ENCODE data around the gene DNAI7. TPM values are rescaled to one million over a fixed set of nuclear protein-coding genes. Genes with fewer than 3 reads are reported as not detected.

Gene DNAI7
- total RNA-seq, 1 experiment from 2014 or later: not detected

- Histone ChIP-seq H3K36me3 (ENCODE audit: low read depth, low read length) (no peaks in the 10 kb centered on the region), H3K9ac (ENCODE audit: low read length) (no peak overlapping the region), H3K27me3 (ENCODE audit: low read length) (peaks cover 17% of the 10 kb centered on the region; the same call in 1 of the 2 replicates), H3K9me2 (replicated peaks; ENCODE audit: low read length) (no peaks in the 10 kb centered on the region), H4K20me1 (ENCODE audit: low read length) (no peaks in the 10 kb centered on the region), H3F3A (ENCODE audit: low read length, unreplicated experiment) (no peaks in the 10 kb centered on the region), H3K4me3 (ENCODE audit: low read length) (no peak overlapping the region), H3K4me2 (ENCODE audit: low read length) (no peak overlapping the region), H3K4me1 (ENCODE audit: insufficient read depth, low read length) (no peaks in the 10 kb centered on the region), H3K79me2 (ENCODE audit: low read length) (no peaks in the 10 kb centered on the region), H3K27ac (ENCODE audit: low read length) (no peak overlapping the region), H2AFZ (ENCODE audit: low read length) (no peak overlapping the region), H3K9me3 (ENCODE audit: low read length) (no peaks in the 10 kb centered on the region)
- no peak for ATAC-seq
- POLR2A ChIA-PET (ENCODE audit: unreplicated experiment): no interaction called here
- DNase-seq: no peak
- BruUV-seq (replicated peaks): no TSS peak
- TF ChIP-seq, protein P1, sequence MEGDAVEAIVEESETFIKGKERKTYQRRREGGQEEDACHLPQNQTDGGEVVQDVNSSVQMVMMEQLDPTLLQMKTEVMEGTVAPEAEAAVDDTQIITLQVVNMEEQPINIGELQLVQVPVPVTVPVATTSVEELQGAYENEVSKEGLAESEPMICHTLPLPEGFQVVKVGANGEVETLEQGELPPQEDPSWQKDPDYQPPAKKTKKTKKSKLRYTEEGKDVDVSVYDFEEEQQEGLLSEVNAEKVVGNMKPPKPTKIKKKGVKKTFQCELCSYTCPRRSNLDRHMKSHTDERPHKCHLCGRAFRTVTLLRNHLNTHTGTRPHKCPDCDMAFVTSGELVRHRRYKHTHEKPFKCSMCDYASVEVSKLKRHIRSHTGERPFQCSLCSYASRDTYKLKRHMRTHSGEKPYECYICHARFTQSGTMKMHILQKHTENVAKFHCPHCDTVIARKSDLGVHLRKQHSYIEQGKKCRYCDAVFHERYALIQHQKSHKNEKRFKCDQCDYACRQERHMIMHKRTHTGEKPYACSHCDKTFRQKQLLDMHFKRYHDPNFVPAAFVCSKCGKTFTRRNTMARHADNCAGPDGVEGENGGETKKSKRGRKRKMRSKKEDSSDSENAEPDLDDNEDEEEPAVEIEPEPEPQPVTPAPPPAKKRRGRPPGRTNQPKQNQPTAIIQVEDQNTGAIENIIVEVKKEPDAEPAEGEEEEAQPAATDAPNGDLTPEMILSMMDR (conservative IDR thresholded peaks at IDR 0.05; ENCODE audit: low read depth, low read length): no peak
- TF ChIP-seq EZH2phosphoT487 (IDR thresholded peaks at IDR 0.05; ENCODE audit: borderline replicate concordance, low read length) (no peak), EZH2 (IDR thresholded peaks at IDR 0.05; ENCODE audit: low read length, unreplicated experiment) (no peak)
- CTCF ChIA-PET: no interaction called here
- intact Hi-C loops (cut with micrococcal nuclease): no loop called here
These were observed 93.9 kb downstream of the DNAI7 start for GRCh38 chr12:25101092-25101445.

DNA sequence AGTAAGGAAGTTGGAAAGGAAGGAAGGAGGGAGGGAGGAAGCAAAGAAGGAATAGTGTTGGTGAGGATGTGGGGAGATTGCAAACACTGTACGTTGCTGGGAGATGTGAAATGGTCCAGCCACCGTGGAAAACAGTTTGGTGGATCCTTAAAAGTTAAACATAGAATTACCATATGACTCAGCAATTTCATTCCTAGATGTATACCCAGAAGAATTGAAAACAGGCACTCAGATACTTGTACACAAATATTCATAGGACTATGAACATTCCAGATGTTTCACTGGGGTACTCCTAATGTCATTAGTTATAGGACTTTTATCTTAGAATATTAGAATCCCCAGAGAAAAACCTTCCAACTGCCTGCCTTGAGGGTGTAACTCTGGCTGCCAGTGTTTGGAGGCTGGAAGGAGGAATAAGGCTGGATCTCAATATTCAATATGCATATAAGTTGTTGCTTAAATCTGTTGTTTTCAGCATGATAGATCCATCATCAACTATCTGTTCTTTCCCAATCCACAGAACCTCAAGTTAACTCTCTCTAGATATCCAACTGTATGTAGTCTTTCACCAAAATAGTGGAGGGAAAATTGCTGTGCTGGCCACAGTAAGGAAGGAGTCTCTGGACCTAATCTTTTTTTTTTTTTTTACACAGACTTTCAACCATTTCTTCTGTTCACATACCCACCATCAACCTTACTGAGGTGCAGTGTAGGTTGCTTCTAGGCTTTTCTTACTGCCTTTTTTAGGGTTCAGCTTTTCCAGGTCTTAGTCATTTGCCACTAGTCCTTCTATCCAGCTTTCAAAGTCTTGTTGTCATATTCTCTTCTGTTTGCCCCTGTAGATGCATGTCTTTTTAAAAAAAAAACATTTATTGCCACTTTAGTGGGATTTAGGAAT is 94.5 kb downstream of the DNAI7 start:
- DNase-seq: no peak
- intact Hi-C loops (cut with micrococcal nuclease): no loop called here
- Histone ChIP-seq H3K9me2 (replicated peaks; ENCODE audit: low read length) (no peaks in the 10 kb centered on the region), H3K36me3 (ENCODE audit: low read depth, low read length) (no peaks in the 10 kb centered on the region), H3K27me3 (ENCODE audit: low read length) (peaks cover 13% of the 10 kb centered on the region; the same call in 1 of the 2 replicates), H3K4me3 (ENCODE audit: low read length) (no peak overlapping the region), H3F3A (ENCODE audit: low read length, unreplicated experiment) (no peaks in the 10 kb centered on the region), H3K79me2 (ENCODE audit: low read length) (no peaks in the 10 kb centered on the region), H3K9ac (ENCODE audit: low read length) (no peak overlapping the region), H3K4me1 (ENCODE audit: insufficient read depth, low read length) (no peaks in the 10 kb centered on the region), H4K20me1 (ENCODE audit: low read length) (no peaks in the 10 kb centered on the region), H3K4me2 (ENCODE audit: low read length) (no peak overlapping the region), H3K9me3 (ENCODE audit: low read length) (no peaks in the 10 kb centered on the region), H3K27ac (ENCODE audit: low read length) (no peak overlapping the region), H2AFZ (ENCODE audit: low read length) (no peak overlapping the region)
- POLR2A ChIA-PET (ENCODE audit: unreplicated experiment): no interaction called here
- no TSS peak for BruUV-seq (replicated peaks)
- ATAC-seq: no peak
- CTCF ChIA-PET: no interaction called here
- TF ChIP-seq, protein P1 (conservative IDR thresholded peaks at IDR 0.05; ENCODE audit: low read depth, low read length): no peak
- TF ChIP-seq EZH2phosphoT487 (IDR thresholded peaks at IDR 0.05; ENCODE audit: borderline replicate concordance, low read length) (no peak), EZH2 (IDR thresholded peaks at IDR 0.05; ENCODE audit: low read length, unreplicated experiment) (no peak)

- Histone ChIP-seq H3K36me3 (ENCODE audit: low read depth, low read length) (no peaks in the 10 kb centered on the region), H3K9ac (ENCODE audit: low read length) (no peak overlapping the region), H3K79me2 (ENCODE audit: low read length) (no peaks in the 10 kb centered on the region), H3K27ac (ENCODE audit: low read length) (no peak overlapping the region), H3F3A (ENCODE audit: low read length, unreplicated experiment) (no peaks in the 10 kb centered on the region), H4K20me1 (ENCODE audit: low read length) (no peaks in the 10 kb centered on the region), H3K4me3 (ENCODE audit: low read length) (no peak overlapping the region), H3K4me1 (ENCODE audit: insufficient read depth, low read length) (no peaks in the 10 kb centered on the region), H3K9me2 (replicated peaks; ENCODE audit: low read length) (no peaks in the 10 kb centered on the region), H2AFZ (ENCODE audit: low read length) (no peak overlapping the region), H3K9me3 (ENCODE audit: low read length) (no peaks in the 10 kb centered on the region), H3K4me2 (ENCODE audit: low read length) (no peak overlapping the region), H3K27me3 (ENCODE audit: low read length) (peaks cover 12% of the 10 kb centered on the region; the same call in 1 of the 2 replicates)
- ChIA-PET CTCF (no interaction called here), POLR2A (ENCODE audit: unreplicated experiment) (no interaction called here)
- no peak for DNase-seq
- intact Hi-C loops (cut with micrococcal nuclease): no loop called here
- TF ChIP-seq EZH2 (IDR thresholded peaks at IDR 0.05; ENCODE audit: low read length, unreplicated experiment) (no peak), EZH2phosphoT487 (IDR thresholded peaks at IDR 0.05; ENCODE audit: borderline replicate concordance, low read length) (no peak)
- TF ChIP-seq, protein P1 (conservative IDR thresholded peaks at IDR 0.05; ENCODE audit: low read depth, low read length): no peak
- no peak for ATAC-seq
- BruUV-seq (replicated peaks): no TSS peak
These were observed 96.0 kb downstream of the DNAI7 start for GRCh38 chr12:25099010-25099409.

Data from PC-3 (cell line).